SKM-1 treated with dmso at 0.1 percent for 144 hours (cell line): ENCODE results near the gene GAB2.
"Not testable (repeated sequence)": the region's sequence is repeated elsewhere in the genome, so short reads cannot be mapped to it uniquely, and the experiment has no call there.

Experiments
- DNase-seq: peaks from one replicate; lab custom pipeline; 2025; ENCODE audit not compliant: unreplicated experiment; lab: John Stamatoyannopoulos, UW

GAB2 gene

DNA sequence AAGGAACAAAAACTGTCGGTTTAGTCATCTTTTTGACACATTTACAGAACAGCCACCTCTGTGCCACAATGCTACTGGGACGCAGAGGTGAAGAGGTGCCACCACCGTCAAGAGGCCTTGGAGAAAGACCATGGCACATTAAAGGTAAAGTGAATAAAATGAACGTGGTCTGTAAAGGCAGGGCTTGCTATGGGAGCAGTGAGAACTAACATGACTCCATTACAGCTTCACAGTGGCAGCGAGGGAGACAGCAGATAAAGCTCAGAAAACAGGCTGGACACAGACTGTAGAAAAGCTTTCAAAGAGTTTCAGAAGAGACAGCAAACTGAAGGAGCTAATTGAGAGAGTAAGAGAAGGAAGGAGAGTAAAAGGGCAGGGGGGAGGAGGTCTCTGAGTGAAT is 102.9 kb downstream of the GAB2 start:
- no peak for DNase-seq

DNA sequence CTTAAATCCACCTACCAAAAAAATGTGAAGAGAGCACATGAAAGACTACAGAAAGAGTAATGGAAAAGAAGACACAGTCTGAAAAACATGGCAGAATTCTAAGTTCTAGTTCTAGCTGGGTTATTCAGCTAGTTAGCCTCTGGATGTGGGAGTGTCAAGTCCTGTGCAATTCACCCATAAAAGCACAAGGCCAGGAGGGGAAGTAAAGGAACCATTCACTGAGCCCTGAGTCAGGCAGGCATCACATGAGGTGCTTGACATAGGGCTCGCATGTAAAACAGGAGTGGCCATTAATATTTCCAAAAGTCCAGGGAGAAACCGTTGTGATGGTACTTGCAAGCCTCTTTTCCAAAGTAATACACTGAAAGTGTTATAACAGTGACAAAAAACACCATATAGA is 103.7 kb downstream of the GAB2 start:
- DNase-seq = no peak

DNA sequence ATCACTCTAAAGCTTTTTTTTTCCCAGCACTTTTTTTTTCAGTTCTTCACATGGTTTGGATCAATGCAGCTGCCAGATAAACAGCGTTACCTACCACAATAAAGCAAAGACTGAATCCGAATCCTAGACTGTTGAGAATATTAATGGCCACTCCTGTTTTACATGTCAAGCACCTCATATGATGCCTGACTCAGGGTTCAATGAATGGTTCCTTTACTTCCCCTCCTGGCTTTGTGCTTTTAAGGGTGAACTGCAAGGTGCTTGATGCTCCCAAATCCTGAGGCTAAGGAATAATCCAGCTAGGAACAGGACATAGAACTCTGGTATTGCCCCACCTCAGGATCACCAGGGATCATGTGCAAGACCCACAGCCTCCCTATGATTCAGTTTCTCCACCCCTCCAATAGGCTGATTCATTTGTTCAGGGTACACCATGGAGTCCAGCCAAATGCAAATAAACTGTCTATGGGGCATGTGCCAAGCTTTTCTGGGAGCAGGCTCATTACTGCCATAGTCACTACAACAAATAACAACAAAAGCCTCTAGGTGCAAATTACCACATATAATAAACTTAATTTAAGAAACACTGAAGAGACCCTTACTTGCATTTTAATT is 104.3 kb downstream of the GAB2 start:
- no peak for DNase-seq

DNA sequence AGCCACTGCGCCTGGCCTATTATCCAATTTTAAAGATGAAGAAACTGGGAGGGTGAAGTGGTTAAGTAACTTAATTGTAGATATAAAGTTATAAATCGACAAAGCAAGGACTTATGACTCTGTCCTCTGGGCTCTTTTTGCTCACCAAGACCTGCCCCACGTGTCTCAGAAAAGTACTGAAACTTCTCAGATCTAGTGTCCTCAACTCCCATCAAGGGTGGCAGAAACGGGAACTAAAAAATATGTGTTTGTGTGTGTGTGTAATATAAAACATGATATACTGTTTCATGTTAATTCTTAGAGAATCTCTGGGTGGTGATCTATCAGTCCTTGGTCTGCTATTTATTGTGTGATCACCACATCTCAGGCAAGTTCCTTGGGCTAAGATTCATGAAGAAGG is 104.9 kb downstream of the GAB2 start:
- no peak for DNase-seq

DNA sequence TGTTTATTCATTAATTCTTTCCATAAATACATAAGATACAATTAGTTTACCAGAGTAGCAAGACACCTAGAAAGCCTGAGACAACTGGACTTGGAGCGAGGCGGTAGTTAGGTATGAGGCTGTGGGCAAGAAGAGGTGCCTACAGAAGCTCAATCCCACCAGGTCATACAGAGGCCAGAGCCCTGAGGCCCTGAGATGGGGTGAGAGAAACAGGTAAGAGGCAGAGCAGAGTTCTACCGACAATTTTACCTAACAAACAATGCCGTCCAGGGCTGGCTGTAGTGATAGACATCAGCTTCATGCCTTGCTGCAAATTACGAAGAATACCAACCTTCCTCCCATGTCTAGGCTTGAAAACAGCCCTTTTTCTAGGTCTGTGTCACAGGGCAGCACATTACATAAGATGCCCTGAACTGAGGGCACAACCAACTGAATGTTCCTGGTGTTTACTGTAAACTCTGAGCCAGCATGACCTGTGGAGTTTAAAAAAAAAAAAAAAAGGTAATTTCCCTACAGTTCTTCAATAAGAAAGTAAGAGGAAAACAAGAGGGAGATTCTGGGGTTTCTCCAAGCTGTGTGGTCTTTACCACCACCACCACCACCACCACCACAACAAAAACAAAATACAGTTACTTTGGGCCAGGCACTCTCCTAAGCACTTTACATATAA is 105.8 kb downstream of the GAB2 start:
- no peak for DNase-seq

DNA sequence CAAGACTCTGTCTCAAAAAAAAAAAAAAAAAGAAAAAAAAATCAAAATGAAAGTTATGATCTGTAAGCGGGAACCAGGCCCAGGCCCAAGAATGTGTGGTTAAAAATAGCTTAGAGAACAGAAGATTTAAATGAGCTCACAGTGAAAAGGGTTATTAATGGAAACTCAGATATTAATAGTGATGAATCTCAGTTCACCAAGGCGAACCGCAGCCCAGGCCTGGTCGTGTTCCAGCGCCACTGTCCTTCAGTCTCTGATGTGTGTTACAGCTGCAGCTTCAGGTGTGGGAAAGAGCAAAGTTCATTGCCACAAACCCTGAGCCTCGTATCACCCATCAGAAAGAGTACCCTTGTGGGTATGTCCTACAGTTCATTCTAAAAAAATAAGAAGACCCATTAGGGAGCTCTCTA is 107.1 kb downstream of the GAB2 start:
- no peak for DNase-seq

DNA sequence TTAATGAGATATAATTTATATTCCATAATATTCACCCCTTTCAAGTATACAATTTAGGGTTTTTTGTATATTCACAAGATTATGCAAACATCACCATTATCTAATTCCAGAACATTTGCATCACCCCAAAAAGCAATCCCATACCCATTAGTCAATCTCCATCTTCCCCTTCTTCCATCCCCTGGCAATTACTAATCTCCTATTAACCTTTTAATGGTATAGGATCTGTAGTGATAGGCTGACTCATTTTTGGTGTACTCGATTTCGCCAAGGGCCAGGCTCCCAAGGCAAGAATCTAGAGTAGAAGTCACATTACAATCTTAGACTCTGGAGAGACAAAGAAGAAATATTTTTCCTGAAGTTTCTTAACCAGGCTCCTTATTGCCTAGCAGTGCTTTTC is 113.4 kb downstream of the GAB2 start:
- no peak for DNase-seq

DNA sequence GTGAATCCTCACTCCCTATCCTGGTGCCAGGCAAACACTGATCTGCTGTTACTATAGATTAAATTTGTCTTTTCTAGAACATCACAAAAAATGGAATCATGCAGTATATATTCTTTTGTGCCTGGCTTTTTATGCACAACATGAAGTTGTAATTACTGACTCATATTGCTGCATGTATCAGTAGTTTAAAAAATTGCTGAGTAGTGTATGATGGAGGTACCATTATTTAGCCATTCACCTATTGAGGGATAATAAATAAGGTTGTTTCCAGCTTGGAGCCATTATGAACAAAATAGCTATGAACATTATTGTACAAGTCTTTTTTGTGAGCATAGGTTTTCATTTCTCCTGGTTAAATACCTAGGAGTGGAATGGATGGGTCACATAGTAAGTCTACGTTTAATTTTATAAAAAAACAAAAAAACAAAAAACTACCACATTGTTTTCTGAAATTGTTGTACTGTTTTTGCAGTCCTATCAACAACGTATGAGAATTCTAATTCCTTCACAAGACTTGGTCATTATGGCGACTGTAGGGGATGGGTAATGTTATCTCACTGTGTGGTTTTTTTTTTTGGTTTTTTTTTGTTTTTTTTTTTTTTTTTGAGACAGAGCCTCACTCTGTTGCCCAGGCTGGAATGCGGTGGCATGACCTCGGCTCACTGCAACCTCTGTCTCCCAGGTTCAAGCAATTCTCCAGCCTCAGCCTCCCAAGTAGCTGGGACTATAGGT is 117.3 kb downstream of the GAB2 start:
- no peak for DNase-seq

DNA sequence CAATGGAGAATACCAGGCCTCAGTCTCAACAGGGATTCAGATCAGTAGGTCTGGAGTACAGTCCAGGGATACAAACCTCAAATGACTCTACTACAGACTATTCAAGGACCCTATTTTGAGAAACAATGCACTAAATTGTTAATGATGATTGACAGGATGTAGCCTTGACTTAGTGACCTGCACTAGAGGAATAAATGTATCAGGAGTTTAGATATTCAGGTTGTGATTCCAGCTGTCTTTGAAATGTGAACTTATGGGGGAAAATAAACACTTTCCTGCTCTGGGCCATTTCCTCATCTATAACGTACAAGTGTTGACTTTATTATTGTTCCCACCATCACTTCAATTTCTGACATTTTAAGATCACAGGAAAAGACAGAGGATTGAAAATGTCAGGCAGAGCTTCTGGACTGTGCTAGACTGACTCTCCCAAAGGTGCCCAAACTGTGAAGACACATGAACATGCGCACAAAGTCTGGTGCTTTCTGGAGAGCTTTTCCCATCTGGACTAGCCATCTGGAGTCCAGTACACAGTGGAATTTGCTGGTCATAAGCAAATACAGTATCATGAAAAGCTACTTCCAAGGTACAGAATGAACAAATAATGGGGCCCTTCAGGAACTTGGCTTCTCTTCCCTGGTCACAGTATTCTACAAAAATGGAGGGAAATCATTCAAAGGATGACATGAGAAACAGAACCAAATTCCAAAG is 118.5 kb downstream of the GAB2 start:
- DNase-seq = no peak

DNA sequence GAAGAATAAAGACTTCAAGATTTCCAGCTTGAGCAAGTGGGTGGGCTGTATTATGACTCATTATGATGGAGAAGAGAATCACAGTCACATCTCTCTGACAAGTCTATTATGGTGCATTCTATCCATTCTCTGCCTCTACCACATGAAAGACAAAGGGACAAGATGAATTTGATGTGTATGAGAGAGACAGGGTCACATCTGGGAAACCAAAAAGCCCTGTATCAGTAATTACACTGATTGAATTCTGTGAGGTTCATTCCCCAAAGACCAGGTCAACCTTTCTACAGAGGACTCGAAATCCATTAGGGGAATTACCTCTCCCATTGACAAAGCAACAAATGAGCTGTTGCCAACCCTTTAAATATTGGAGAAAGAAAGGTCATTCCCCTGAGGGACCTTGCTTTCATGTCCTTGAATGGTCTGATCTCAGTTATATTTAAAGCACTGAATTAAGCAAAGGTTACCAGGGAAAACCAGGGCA is 119.3 kb downstream of the GAB2 start:
- DNase-seq = no peak

DNA sequence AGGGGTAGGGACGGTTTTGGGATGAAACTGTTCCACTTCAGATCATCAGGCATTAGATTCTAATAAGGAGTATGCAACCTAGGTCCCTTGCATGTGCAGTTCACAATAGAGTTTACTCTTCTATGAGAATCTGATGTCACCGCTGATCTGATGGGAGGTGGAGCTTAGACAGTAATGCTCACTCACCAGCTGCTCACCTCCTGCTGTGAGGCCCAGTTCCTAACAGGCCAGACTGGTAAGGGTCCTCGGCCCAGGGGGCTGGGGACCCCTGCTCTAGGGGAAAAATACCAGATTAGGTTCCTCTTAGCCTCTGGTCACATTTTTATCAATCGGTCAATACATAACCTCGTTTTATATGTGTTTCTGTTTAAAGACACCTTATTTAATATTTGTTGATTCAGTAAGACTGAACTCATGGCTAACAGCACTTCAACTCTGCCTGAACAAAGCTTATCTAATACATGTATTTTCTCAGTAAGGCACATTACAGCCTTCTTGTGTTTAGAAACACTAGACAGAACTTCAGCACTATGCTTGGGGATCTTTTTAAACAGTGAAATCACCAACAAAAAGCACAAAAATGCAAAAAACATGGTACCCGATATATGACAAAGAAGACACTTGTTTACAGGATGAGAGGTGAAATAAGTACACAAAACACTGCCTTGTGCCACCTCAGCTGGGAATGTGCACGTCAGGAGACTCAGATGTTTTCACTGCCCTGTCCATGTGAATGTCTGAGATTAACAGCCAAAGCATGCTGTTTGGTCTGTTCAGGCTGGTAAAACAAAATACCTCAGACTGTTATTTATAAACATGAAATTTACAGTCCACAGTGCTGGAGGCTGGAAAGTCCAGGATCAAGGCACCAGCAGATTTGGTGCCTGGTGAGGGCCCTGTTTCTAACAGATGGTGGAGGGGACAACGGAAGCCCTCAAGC is 121.4 kb downstream of the GAB2 start:
- DNase-seq = no peak

DNA sequence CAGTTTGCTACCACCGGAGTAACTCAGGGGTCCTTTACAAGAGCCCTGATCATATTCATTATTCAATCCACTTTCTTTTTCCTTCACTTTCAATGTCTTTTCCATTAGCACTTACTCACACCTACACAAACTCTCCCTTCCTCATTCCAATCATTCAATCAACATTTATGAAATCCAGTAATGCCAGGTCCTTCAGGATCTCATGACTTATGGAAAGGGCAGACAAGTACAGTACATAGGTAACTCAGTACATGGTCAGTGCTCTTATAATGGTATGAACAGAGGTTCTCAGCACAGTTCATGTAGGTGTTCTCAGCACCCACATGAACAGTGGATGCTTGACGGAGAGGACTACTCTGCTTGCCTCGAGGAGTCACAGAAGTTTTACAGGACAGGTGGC is 122.3 kb downstream of the GAB2 start:
- DNase-seq = no peak

DNA sequence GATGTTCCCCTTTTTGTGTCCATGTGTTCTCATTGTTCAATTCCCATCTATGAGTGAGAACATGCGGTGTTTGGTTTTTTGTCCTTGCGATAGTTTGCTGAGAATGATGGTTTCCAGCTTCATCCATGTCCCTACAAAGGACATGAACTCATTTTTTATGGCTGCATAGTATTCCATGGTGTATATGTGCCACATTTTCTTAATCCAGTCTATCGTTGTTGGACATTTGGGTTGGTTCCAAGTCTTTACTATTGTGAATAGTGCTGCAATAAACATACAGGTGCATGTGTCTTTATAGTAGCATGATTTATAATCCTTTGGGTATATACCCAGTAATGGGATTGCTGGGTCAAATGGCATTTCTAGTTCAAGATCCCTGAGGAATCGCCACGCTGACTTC is 123.5 kb downstream of the GAB2 start:
- not testable (repeated sequence) for DNase-seq

DNA sequence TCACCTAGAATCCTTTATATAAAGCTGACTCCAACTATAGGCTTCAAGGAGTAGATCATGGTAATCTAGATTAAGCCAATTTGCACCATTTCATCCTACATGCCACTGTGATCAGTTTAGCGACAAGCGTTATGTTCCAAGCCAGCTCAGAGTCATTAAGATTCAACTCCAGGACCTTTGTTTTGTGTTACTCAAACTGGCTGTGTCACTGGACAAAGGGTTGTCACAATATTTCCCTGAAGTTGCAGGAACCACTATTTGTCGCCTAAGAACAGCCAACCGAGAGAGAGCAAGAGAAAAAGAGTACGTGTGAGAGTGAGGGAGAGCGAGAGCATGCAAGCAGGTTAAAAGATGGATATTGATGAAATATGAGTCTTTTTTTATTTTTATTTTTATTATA is 124.1 kb downstream of the GAB2 start:
- DNase-seq = no peak

DNA sequence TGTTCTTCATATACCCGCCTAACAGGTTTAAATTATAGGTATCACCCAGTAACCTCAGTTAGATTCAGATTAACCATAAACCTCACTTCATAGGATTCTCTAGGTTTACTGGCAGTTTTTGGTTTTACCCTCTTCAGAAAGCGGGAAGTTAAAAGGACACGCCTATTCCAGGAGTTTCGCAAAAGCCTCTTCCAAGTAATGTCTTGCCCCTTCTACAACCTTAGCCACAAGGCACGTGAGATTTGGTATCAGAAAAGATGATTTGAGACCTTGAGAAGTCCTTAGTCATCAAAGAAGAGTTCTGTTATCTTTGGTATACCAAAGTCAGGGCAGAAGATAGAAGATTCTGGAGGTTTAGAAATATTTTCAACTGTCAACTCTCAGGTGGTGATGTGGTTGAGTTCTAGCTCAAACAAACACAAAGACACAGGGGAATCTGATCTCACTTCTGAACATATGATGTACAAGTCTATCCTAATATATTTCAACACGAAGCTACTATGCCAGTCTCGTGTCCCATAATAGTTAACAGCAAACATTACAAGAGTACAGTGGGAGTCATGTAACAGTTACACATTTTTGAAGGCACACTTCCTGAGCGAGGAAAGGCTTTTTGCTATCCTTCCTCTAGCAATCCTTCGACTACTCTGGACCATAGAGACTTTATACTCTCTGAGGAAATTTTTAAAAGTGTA is 125.4 kb downstream of the GAB2 start:
- DNase-seq = peak; percentile 91

DNA sequence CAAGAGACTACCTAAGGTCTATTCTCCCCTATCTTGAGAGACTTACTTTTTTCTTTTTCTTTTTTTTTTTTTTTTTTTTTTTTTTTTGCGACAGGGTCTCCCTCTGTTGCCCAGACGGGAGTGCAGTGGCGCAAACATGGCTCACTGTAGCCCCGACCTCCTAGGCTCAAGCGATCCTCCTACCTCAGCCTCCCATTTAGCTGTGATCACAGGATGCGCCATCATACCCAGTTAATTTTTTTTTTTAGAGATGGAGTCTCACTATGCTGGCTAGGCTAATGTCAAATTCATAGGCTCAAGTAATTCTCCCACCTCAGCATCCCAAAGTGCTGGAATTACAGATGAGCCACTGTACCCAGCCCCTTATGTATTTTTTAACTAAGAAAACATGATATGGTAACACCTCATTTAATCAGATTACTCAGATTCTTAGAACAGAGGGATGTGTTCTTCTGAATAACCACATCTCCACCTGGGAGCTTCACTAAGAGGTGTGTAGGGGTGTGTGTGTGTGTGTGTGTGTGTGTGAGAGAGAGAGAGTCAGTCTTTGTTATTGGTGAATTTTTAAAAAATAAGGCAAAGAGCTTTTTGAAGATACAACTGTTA is 126.0 kb downstream of the GAB2 start:
- DNase-seq = no peak

DNA sequence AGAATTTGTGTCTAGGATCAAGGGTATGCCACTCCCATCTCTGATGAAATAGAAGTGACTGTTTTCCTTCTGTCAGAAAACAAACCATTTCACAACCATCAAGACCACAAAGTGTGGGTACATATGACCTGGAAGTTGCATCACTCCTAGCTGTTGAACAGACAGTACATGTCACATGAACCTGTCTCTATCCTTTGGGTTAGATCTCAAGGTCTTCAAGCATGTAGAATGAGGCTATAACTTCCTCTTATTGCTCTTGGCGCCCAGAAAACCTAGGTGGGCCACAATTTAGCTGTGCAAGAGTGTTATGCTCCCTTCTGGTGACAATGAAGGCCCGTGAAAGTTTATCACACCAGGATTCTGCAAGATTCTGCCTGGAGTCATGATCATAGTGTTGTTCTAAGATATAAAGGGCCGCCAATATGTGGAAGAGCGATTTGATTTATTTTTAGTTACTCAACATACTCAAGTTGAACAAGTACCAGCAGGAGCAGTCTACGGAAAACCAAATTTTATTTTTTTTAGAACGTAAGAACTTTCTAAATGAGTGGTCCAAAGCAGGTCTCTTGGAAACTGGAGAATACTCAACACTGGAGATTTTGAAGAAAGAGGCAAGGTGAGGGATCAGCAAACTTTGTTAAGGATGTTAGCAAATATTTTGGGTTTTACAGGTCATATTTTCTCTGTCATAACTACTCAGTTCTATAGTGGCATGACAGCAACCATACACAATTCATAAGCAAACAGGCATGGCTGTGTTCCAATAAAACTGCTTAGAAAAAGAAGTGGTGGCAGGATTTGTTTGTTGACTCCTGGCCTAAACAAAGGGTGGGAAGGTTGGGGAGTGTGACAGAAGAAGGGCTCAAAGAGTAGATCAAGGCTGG is 127.1 kb downstream of the GAB2 start:
- DNase-seq = peak; percentile 99

DNA sequence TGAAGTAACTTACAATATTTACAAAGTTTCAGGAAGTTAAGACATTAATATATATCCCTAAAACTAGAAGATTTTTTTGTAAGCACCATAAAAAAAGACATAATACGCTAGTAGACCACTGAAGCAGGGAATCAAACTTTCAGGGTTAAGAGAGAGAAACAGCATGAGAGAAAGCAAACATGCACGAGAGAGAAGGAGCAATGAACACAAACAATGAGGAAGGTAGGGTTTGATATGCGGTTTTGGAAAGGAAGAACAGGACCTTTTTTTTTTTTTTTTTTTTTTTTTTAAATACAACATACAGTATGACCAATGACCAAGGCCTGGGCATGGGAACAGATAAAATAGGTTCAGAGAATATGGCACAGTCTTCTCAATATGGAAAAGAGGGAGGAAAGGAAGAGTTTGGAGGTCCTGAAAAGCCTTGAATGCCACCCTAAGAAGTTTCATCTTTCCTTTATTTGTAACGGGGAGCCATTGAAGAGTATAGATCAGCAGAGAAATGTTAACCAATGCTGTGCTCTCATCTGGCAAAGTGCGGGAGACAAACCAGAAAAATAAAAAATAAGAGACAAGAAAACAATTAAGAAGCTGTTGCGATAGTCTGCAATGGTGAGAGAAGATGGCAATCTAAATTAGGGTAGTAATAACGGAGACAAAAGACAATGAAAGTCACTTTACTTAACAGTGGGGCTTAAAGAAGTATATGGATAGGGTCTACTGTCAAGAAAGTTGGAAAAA is 127.9 kb downstream of the GAB2 start:
- DNase-seq = peak; percentile 51
